GM23338 (cell line): Measurements from ENCODE around the gene PARP6. TPM values are rescaled to one million over a fixed set of nuclear protein-coding genes. Genes with fewer than 3 reads are reported as not detected.

ENCODE experiments used
- ATAC-seq: fragments of 200-7000 bp; cut with Tn5 transposase; 3 replicates; pipeline ENCODE4 v1.9.1; 2020
- DNase-seq: peaks from one replicate; pipeline ENCODE4 v3.0.0-alpha.2; 2015; ENCODE audit warnings: low spot score
- H2AFZ ChIP-seq: fragments of 200-600 bp; sonication (generic); 2 replicates; pipeline ENCODE4 v1.8.0; 2016; ENCODE audit warnings: antibody characterized with exemption, mild to moderate bottlenecking, moderate library complexity
- H3F3A ChIP-seq: fragments of 200-600 bp; sonication (generic); replicated peaks from 2 replicates; pipeline ENCODE4 v1.8.0; 2017; ENCODE audit warnings: antibody characterized with exemption, mixed run types, low read depth
- H3K27ac ChIP-seq: fragments of 200-600 bp; sonication (generic); 2 replicates; pipeline ENCODE4 v1.6.1; 2016; ENCODE audit warnings: low read depth
- H3K27me3 ChIP-seq: fragments of 200-600 bp; sonication (generic); 2 replicates; pipeline ENCODE4 v1.8.0; 2016; ENCODE audit warnings: mild to moderate bottlenecking, mixed run types, moderate library complexity; ENCODE audit not compliant: insufficient read depth
- H3K36me3 ChIP-seq: fragments of 200-600 bp; sonication (generic); 2 replicates; pipeline ENCODE4 v1.8.0; 2016; ENCODE audit warnings: mild to moderate bottlenecking; ENCODE audit not compliant: insufficient read depth
- H3K4me1 ChIP-seq: fragments of 200-600 bp; sonication (generic); 2 replicates; pipeline ENCODE4 v1.8.0; 2016; ENCODE audit warnings: mild to moderate bottlenecking, moderate library complexity; ENCODE audit not compliant: insufficient read depth
- H3K4me2 ChIP-seq: fragments of 200-600 bp; sonication (generic); 2 replicates; pipeline ENCODE4 v1.7.1; 2017; ENCODE audit warnings: mixed run types
- H3K4me3 ChIP-seq: fragments of 200-600 bp; sonication (generic); 2 replicates; pipeline ENCODE4 v1.6.1; 2016; ENCODE audit warnings: mixed run types
- H3K79me2 ChIP-seq: fragments of 200-600 bp; sonication (generic); replicated peaks from 2 replicates; pipeline ENCODE4 v1.8.0; 2017; ENCODE audit warnings: mild to moderate bottlenecking; ENCODE audit not compliant: insufficient read depth
- H3K9me2 ChIP-seq: fragments of 200-600 bp; sonication (generic); 2 replicates; pipeline ENCODE4 v1.8.0; 2017; ENCODE audit not compliant: insufficient read depth
- H4K20me1 ChIP-seq: fragments of 200-600 bp; sonication (generic); replicated peaks from 2 replicates; pipeline ENCODE4 v1.8.0; 2017; ENCODE audit warnings: mild to moderate bottlenecking; ENCODE audit not compliant: insufficient read depth
- H3K27ac Mint-ChIP-seq: 2 replicates; pipeline ENCODE4 v1.8.0; 2020; ENCODE audit warnings: inconsistent platforms, mild to moderate bottlenecking, moderate library complexity, mixed read lengths
- H3K27me3 Mint-ChIP-seq: 3 replicates; pipeline ENCODE4 v1.8.0; 2022; ENCODE audit warnings: low read depth, mild to moderate bottlenecking, moderate library complexity, mixed read lengths, inconsistent platforms; ENCODE audit not compliant: insufficient read depth, poor library complexity
- H3K36me3 Mint-ChIP-seq: 3 replicates; pipeline ENCODE4 v1.8.0; 2021; ENCODE audit warnings: low read depth, mild to moderate bottlenecking, inconsistent platforms, moderate library complexity, mixed read lengths
- H3K4me1 Mint-ChIP-seq: 3 replicates; pipeline ENCODE4 v1.8.0; 2020; ENCODE audit warnings: mild to moderate bottlenecking, inconsistent platforms, mixed read lengths
- H3K4me3 Mint-ChIP-seq: 3 replicates; pipeline ENCODE4 v1.8.0; 2021; ENCODE audit warnings: moderate library complexity, mild to moderate bottlenecking, inconsistent platforms, mixed read lengths
- H3K9me3 Mint-ChIP-seq: 3 replicates; pipeline ENCODE4 v1.8.0; 2020; ENCODE audit warnings: moderate library complexity, mild to moderate bottlenecking, inconsistent platforms, mixed read lengths
- CREB1 ChIP-seq: fragments of 250-450 bp; sonication (Bioruptor Pico); IDR thresholded peaks from 2 replicates; pipeline ENCODE4 v1.5.0; 2020; ENCODE audit warnings: low read depth, mild to moderate bottlenecking, moderate library complexity
- CTCF ChIP-seq, 2 experiments: fragments of 200-600 bp in 1 of 2; sonication (generic) in 1 of 2; conservative IDR thresholded peaks; 2 replicates each; pipeline versions ENCODE4 v1.5.1 to v1.6.1; 2016 to 2017; ENCODE audit warnings: antibody characterized with exemption in 2 of 2, low read depth in 2 of 2, mild to moderate bottlenecking in 2 of 2, moderate library complexity in 1 of 2
- ETS1 ChIP-seq: IDR thresholded peaks from 2 replicates; pipeline ENCODE4 v1.6.1; 2016; ENCODE audit warnings: antibody characterized with exemption
- EZH2 ChIP-seq: fragments of 200-600 bp; sonication (generic); IDR thresholded peaks from one replicate; pipeline ENCODE4 v1.8.0; 2017; ENCODE audit warnings: antibody characterized with exemption, mild to moderate bottlenecking, low read depth; ENCODE audit not compliant: unreplicated experiment
- EZH2phosphoT487 ChIP-seq: fragments of 200-600 bp; sonication (generic); IDR thresholded peaks from one replicate; pipeline ENCODE4 v1.8.1; 2018; ENCODE audit warnings: antibody characterized with exemption; ENCODE audit not compliant: unreplicated experiment
- JUNB ChIP-seq: IDR thresholded peaks from one replicate; pipeline ENCODE4 v1.6.1; 2016; ENCODE audit warnings: antibody characterized with exemption; ENCODE audit not compliant: unreplicated experiment
- NANOG ChIP-seq: IDR thresholded peaks from 2 replicates; pipeline ENCODE4 v1.6.1; 2016; ENCODE audit warnings: antibody characterized with exemption, borderline replicate concordance
- POLR2AphosphoS5 ChIP-seq: IDR thresholded peaks from 2 replicates; pipeline ENCODE4 v1.6.1; 2016; ENCODE audit warnings: antibody characterized with exemption, low read depth
- REST ChIP-seq: IDR thresholded peaks from one replicate; pipeline ENCODE4 v1.6.1; 2018; ENCODE audit warnings: antibody characterized with exemption; ENCODE audit not compliant: unreplicated experiment
- STAT1 ChIP-seq: IDR thresholded peaks from one replicate; pipeline ENCODE4 v1.6.1; 2016; ENCODE audit warnings: antibody characterized with exemption; ENCODE audit not compliant: unreplicated experiment
- ZNF114 ChIP-seq: fragments of 250-450 bp; sonication (Bioruptor Pico); IDR thresholded peaks from 2 replicates; pipeline ENCODE4 v1.5.0; 2020; ENCODE audit warnings: mild to moderate bottlenecking, moderate library complexity
- ZNF331 ChIP-seq: fragments of 250-450 bp; sonication (Bioruptor Pico); IDR thresholded peaks from 2 replicates; pipeline ENCODE4 v1.5.0; 2020; ENCODE audit warnings: low read depth, mild to moderate bottlenecking, moderate library complexity
- ZNF462 ChIP-seq: fragments of 250-450 bp; sonication (Bioruptor Pico); IDR thresholded peaks from 2 replicates; pipeline ENCODE4 v1.5.0; 2020; ENCODE audit warnings: mild to moderate bottlenecking, moderate library complexity
- polyA plus RNA-seq: library from polyadenylated mRNA; unstranded; fragments of >200 nt; fragmentation: Nextera tagmentation; extraction: Ambion mirVana; gene quantifications from 2 replicates; pipeline ENCODE4 v1.2.1, GENCODE V29; 2016
- total RNA-seq: library from RNA; depleted of rRNA; stranded (reverse); fragments of >200 nt; shearing (Covaris generic); gene quantifications from 2 replicates; pipeline ENCODE4 v1.2.3, GENCODE V29; 2014

Gene PARP6
- total and polyA plus RNA-seq, 2 experiments from 2014 or later, result 27.6 to 28.1 TPM

- ATAC-seq (no peak), DNase-seq (no peak)
- H2AFZ ChIP-seq, result no peak overlapping the region
- no peak overlapping the region for H3K4me3 ChIP-seq
- no peaks in the 10 kb centered on the region for H3K79me2 ChIP-seq
- no peaks in the 10 kb centered on the region for H3K9me2 ChIP-seq
- H3F3A ChIP-seq, result no peaks in the 10 kb centered on the region
- H3K27me3 Mint-ChIP-seq, result peaks cover 3% of the 10 kb centered on the region
- H3K27me3 ChIP-seq, result no peaks in the 10 kb centered on the region
- no peak overlapping the region for H3K27ac ChIP-seq
- no peak overlapping the region for H3K4me3 Mint-ChIP-seq
- no peaks in the 10 kb centered on the region for H3K4me1 ChIP-seq
- no peak overlapping the region for H3K27ac Mint-ChIP-seq
- H3K4me1 Mint-ChIP-seq, result no peaks in the 10 kb centered on the region
- no peaks in the 10 kb centered on the region for H3K9me3 Mint-ChIP-seq
- no peak overlapping the region for H3K4me2 ChIP-seq
- TF ChIP-seq ZNF462 (no peak), ZNF331 (no peak), CREB1 (CRISPR knock-in tag) (no peak), JUNB (no peak), EZH2 (no peak), STAT1 (no peak), ZNF114 (no peak), NANOG (no peak), ETS1 (no peak), REST (no peak), POLR2AphosphoS5 (no peak), EZH2phosphoT487 (no peak), CTCF (conservative IDR thresholded peaks at IDR 0.05; ENCODE audit: low read depth in 2 of 2) (no peak)
- no peaks in the 10 kb centered on the region; the same call in 1 of the 2 replicates for H4K20me1 ChIP-seq
- no peaks in the 10 kb centered on the region for H3K36me3 Mint-ChIP-seq
- H3K36me3 ChIP-seq, result no peaks in the 10 kb centered on the region
Measured at GRCh38 chr15:72302955-72303354, 30.6 kb upstream of the PARP6 start.
